ENCODE data around the gene UBE2A.

The UBE2A gene

DNA sequence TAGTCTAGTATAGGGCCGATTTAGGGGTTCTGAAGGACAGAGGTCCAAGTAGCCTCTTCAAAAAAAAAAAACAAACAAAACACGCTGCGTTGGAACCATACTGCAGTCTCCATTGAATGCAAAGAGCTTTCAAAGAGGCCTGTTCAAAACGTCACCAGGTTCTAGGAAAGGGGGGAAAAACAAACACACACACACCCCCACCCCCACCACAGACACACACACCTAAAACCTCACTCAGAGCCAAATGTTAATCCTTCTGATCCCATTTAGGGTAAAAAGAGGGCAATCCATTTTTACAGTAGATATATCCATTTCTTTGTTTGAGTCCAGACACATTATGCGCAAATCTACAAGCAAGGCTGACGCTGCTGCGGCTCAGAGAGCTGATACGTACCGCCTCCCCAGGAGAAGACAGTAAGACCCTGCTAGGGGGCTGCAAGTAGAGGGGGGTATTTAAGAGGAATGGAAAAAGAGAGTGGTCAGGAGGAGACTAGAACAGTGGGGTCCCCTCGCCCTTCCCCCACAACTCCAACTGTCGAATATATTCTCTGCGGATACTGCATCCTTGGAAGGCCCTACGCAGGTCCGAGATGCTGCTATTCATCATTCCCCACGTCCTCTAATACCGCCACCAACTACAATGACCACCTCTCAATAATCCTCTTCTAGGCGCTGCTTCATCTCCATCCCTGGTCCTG, 30.6 kb downstream of the UBE2A start:
- peak overlapping the region; percentile 93 for H3K4me2 ChIP-seq (ENCODE audit: low read length)
- H3K27me3 ChIP-seq (ENCODE audit: insufficient read depth, low read length), result no peaks in the 10 kb centered on the region
- peak overlapping the region; percentile 63 for H3K27ac ChIP-seq (ENCODE audit: low read depth, low read length, poor library complexity, severe bottlenecking)
- peak overlapping the region; percentile 100 for H3K9ac ChIP-seq (ENCODE audit: low read length)
- TF ChIP-seq, protein P1, sequence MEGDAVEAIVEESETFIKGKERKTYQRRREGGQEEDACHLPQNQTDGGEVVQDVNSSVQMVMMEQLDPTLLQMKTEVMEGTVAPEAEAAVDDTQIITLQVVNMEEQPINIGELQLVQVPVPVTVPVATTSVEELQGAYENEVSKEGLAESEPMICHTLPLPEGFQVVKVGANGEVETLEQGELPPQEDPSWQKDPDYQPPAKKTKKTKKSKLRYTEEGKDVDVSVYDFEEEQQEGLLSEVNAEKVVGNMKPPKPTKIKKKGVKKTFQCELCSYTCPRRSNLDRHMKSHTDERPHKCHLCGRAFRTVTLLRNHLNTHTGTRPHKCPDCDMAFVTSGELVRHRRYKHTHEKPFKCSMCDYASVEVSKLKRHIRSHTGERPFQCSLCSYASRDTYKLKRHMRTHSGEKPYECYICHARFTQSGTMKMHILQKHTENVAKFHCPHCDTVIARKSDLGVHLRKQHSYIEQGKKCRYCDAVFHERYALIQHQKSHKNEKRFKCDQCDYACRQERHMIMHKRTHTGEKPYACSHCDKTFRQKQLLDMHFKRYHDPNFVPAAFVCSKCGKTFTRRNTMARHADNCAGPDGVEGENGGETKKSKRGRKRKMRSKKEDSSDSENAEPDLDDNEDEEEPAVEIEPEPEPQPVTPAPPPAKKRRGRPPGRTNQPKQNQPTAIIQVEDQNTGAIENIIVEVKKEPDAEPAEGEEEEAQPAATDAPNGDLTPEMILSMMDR (IDR thresholded peaks at IDR 0.05; ENCODE audit: low read length), result no peak
- TF ChIP-seq EZH2 (IDR thresholded peaks at IDR 0.05; ENCODE audit: borderline replicate concordance, low read length), result no peak
- no peaks in the 10 kb centered on the region for H3K9me3 ChIP-seq (ENCODE audit: low read length)
- peaks cover 39% of the 10 kb centered on the region for H3K4me1 ChIP-seq (ENCODE audit: insufficient read depth, low read length, severe bottlenecking)
- H3K79me2 ChIP-seq (ENCODE audit: insufficient read depth, low read length), result peaks cover 39% of the 10 kb centered on the region
- peak overlapping the region; percentile 84 for H3K4me3 ChIP-seq (ENCODE audit: low read depth, low read length, poor library complexity, severe bottlenecking)
- no peak overlapping the region for H2AFZ ChIP-seq (ENCODE audit: low read length)
- H3K9me2 ChIP-seq (ENCODE audit: low read depth, low read length), result no peaks in the 10 kb centered on the region
- no peaks in the 10 kb centered on the region for H4K20me1 ChIP-seq (ENCODE audit: insufficient read depth, low read length)
- H3F3A ChIP-seq (ENCODE audit: insufficient read depth, low read length), result no peaks in the 10 kb centered on the region
- H3K36me3 ChIP-seq (ENCODE audit: insufficient read depth, low read length), result peaks cover 26% of the 10 kb centered on the region; the same call in 1 of the 2 replicates

DNA sequence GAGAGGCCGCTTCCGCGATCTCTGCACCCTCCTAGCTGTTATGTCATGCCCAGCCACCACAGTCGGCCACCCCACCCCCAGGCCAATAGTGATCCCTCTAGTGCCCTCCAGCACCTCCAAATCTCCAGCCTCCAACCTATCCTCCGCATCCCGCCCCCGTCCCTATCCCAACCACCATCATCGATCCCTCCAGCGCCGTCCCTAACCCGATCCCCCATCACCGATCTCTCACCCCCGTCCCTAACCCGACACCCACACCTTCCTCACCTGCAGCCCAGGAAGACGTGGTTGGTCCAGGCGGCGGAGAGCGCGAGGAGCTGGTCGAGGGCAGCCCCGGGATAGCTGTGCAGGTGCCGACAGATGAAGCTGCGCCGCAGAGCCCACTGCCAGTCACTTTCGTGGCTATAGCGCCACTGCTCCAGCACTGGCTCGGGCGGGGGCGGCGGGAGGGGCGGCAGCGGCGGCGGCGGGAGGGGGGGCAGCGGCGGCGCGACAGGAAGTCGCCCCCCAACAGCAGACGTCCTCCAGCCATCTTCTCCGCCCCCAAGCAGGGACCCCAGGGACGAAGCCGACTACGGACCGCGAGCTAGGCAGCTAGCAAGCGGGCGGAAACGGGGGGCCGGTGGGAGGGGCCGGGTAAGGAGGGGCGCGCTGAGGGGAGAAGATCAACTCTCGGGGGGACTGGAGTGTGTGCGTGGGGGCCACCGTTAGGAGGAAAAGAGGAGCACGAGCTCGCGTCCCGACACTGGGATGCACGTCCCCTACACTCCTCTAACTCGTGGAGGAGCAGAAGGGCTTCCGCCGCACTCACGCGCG, 31.3 kb downstream of the UBE2A start:
- Histone ChIP-seq H3K27ac (ENCODE audit: low read depth, low read length, poor library complexity, severe bottlenecking) (peak overlapping the region; percentile 82), H2AFZ (ENCODE audit: low read length) (no peak overlapping the region), H4K20me1 (ENCODE audit: insufficient read depth, low read length) (no peaks in the 10 kb centered on the region), H3K36me3 (ENCODE audit: insufficient read depth, low read length) (peaks cover 21% of the 10 kb centered on the region; the same call in 1 of the 2 replicates), H3F3A (ENCODE audit: insufficient read depth, low read length) (no peaks in the 10 kb centered on the region), H3K4me3 (ENCODE audit: low read depth, low read length, poor library complexity, severe bottlenecking) (peak overlapping the region; percentile 84), H3K4me2 (ENCODE audit: low read length) (peak overlapping the region; percentile 93), H3K9ac (ENCODE audit: low read length) (peak overlapping the region; percentile 100), H3K4me1 (ENCODE audit: insufficient read depth, low read length, severe bottlenecking) (peaks cover 39% of the 10 kb centered on the region), H3K9me3 (ENCODE audit: low read length) (no peaks in the 10 kb centered on the region), H3K27me3 (ENCODE audit: insufficient read depth, low read length) (no peaks in the 10 kb centered on the region), H3K79me2 (ENCODE audit: insufficient read depth, low read length) (peaks cover 36% of the 10 kb centered on the region), H3K9me2 (ENCODE audit: low read depth, low read length) (no peaks in the 10 kb centered on the region)
- TF ChIP-seq EZH2 (IDR thresholded peaks at IDR 0.05; ENCODE audit: borderline replicate concordance, low read length), result no peak
- TF ChIP-seq, protein P1 (IDR thresholded peaks at IDR 0.05; ENCODE audit: low read length), result no peak

DNA sequence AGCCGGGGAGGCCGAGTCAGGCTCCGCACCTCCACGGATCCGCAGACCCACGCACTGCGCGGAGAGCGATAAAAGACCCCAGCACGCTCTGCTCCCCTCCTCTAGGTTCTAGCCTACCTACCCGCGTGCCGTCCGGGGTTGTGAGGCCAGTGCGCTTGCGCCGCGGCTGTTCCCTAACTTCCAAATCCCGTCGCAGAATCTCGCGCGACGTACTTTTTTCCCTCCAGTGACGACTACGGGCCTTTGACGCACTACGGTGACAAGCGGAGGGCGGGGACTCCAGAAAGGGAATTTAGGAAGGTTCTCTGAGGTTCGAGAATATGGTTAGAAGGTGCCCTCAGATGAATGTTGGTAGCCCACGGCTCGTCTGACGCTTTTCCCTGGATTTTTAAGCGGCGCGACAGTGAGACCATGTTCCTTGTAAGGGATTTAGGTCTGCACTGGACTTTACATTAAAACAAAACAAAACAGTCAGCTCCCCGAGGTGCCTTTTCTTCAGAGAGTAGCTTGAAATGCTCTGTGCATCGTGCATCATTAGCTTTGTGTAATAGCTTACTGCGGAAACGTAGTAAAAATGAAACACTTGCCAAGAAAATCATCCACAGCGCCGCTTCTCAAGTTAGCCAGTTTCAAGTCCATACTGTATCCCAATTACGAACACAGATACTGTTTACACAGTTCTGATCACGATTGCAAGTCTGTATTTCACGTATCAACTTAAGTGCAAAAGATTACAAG, 32.1 kb downstream of the UBE2A start, which contains the start of gene NKRF:
TSS of gene NKRF (minus strand) at position 145 of the 738 bp plus-strand sequence.
- Histone ChIP-seq H4K20me1 (ENCODE audit: insufficient read depth, low read length) (no peaks in the 10 kb centered on the region), H3K36me3 (ENCODE audit: insufficient read depth, low read length) (peaks cover 21% of the 10 kb centered on the region; the same call in 1 of the 2 replicates), H2AFZ (ENCODE audit: low read length) (peak within 1 kb of the TSS; percentile 81; the same call in 1 of the 2 replicates), H3K27me3 (ENCODE audit: insufficient read depth, low read length) (no peaks in the 10 kb centered on the region), H3K4me1 (ENCODE audit: insufficient read depth, low read length, severe bottlenecking) (peaks cover 39% of the 10 kb centered on the region), H3K79me2 (ENCODE audit: insufficient read depth, low read length) (peaks cover 36% of the 10 kb centered on the region), H3K9me3 (ENCODE audit: low read length) (no peaks in the 10 kb centered on the region), H3K4me2 (ENCODE audit: low read length) (peak within 1 kb of the TSS; percentile 93), H3K9ac (ENCODE audit: low read length) (peak within 1 kb of the TSS; percentile 100), H3F3A (ENCODE audit: insufficient read depth, low read length) (no peaks in the 10 kb centered on the region), H3K27ac (ENCODE audit: low read depth, low read length, poor library complexity, severe bottlenecking) (peak within 1 kb of the TSS; percentile 82), H3K9me2 (ENCODE audit: low read depth, low read length) (no peaks in the 10 kb centered on the region), H3K4me3 (ENCODE audit: low read depth, low read length, poor library complexity, severe bottlenecking) (peak within 1 kb of the TSS; percentile 84)
- TF ChIP-seq, protein P1 (IDR thresholded peaks at IDR 0.05; ENCODE audit: low read length), result no peak
- TF ChIP-seq EZH2 (IDR thresholded peaks at IDR 0.05; ENCODE audit: borderline replicate concordance, low read length), result no peak

All from OCI-LY1 (cell line).